Thymus (tissue), 11 donors: Measurements from ENCODE around the gene ARHGAP12. TPM values are rescaled to one million over a fixed set of nuclear protein-coding genes. Genes with fewer than 3 reads are reported as not detected.
"Not testable (repeated sequence)": the region's sequence is repeated elsewhere in the genome, so short reads cannot be mapped to it uniquely, and the experiment has no call there.

Source experiments
- DNase-seq, 9 donors: peaks; one replicate each; pipeline ENCODE4 v3.0.0-alpha.2; 2013; ENCODE audit warnings: low spot score in 9 of 9, low read depth in 6 of 9, missing footprints in 1 of 9
- H3K27ac ChIP-seq, 2 donors: one replicate each; pipeline ENCODE4 v1.5.1; 2013; ENCODE audit warnings: control low read depth in 1 of 2, low read depth in 1 of 2, low read length in 1 of 2, mild to moderate bottlenecking in 1 of 2, moderate library complexity in 1 of 2
- H3K27me3 ChIP-seq, 2 donors: one replicate each; pipeline ENCODE4 v1.5.1; 2013; ENCODE audit warnings: low read length in 1 of 2; ENCODE audit not compliant: control insufficient read depth in 2 of 2, insufficient read depth in 1 of 2
- H3K36me3 ChIP-seq, 2 donors: one replicate each; pipeline ENCODE4 v1.5.1; 2013; ENCODE audit warnings: low read length in 1 of 2, mild to moderate bottlenecking in 1 of 2, moderate library complexity in 1 of 2; ENCODE audit not compliant: control insufficient read depth in 2 of 2, insufficient read depth in 2 of 2
- H3K4me1 ChIP-seq, 2 donors: one replicate each; pipeline ENCODE4 v1.5.1; 2013; ENCODE audit warnings: low read length in 2 of 2; ENCODE audit not compliant: control insufficient read depth in 2 of 2, insufficient read depth in 2 of 2
- H3K4me3 ChIP-seq, 2 donors: one replicate each; pipeline ENCODE4 v1.5.1; 2013; ENCODE audit warnings: low read length in 2 of 2, control low read depth in 1 of 2, mild to moderate bottlenecking in 1 of 2
- H3K9me3 ChIP-seq, 2 donors: one replicate each; pipeline ENCODE4 v1.5.1; 2013; ENCODE audit warnings: low read length in 1 of 2, mild to moderate bottlenecking in 1 of 2; ENCODE audit not compliant: control insufficient read depth in 2 of 2, insufficient read depth in 1 of 2
- WGBS: extraction: QIAGEN DNeasy Blood & Tissue Kit; methylation state at CpG from one replicate; pipeline ENCODE4 v1.1.7; 2013; 5-methylcytosine and 5-hydroxymethylcytosine counted together
- polyA plus RNA-seq: library from polyadenylated mRNA; stranded (reverse); fragments of 200-250 nt; gene quantifications from one replicate; pipeline ENCODE4 v1.2.3, GENCODE V29; 2013
- total RNA-seq: library from RNA; stranded (reverse); fragments of 120-200 nt; gene quantifications from one replicate; pipeline ENCODE4 v1.2.4, GENCODE V29; 2013
- donor health status: healthy.

Gene ARHGAP12
- total and polyA plus RNA-seq, 2 donors = 20.7 to 43.5 TPM

DNA sequence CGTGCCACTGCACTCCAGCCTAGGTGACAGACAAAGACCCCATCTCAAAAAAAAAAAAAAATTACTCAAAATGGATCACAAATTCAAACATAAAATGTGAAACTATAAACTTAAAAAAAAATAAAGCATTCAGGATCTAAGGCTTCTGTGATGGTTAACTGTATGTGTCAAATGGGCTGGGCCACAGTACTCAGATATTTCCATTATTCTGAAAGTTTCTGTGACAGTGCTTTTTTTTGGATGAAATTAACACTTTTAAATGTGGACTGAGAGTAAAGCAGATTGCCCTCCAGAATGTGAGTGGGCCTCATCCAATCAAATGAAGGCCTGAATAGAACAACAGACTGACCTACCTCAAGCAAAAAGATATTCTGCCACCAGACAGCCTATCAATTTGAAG, 26.0 kb downstream of the ARHGAP12 start:
- Histone ChIP-seq H3K36me3 (peaks cover 0 to 10% of the 10 kb centered on the region in 2 donors), H3K27ac (no peak overlapping the region), H3K4me1 (no peaks in the 10 kb centered on the region), H3K27me3 (no peaks in the 10 kb centered on the region), H3K9me3 (no peaks in the 10 kb centered on the region), H3K4me3 (no peak overlapping the region)
- 100% methylated on average over 1 of the region's 1 CpG for WGBS
- no peak for DNase-seq

DNA sequence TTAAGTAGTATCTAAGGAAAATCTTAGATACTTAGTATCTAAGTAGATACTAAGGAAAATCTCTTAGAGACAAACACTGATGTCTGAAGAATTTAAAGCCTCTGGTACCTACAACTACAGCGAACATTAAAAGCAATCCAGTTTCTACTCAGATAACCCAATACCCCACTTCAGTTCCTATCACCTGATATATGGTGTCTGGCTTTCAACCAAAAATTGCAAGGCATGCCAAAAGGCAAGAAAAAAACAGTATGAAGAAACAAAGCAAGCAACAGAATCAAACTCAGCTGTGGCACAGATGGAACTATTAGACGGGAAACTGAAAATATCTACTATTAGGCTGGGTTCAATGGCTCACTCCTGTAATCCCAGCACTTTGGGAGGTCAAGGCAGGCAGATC, 31.1 kb downstream of the ARHGAP12 start:
- WGBS = 96% methylated on average over 2 of the region's 2 CpGs
- peaks cover 0 to 3% of the 10 kb centered on the region in 2 donors for H3K36me3 ChIP-seq
- H3K9me3 ChIP-seq = no peaks in the 10 kb centered on the region
- no peak overlapping the region for H3K4me3 ChIP-seq
- H3K27me3 ChIP-seq = no peaks in the 10 kb centered on the region
- H3K27ac ChIP-seq = no peak overlapping the region
- no peak for DNase-seq
- no peaks in the 10 kb centered on the region for H3K4me1 ChIP-seq

- Histone ChIP-seq H3K4me3 (no peak overlapping the region), H3K27ac (no peak overlapping the region), H3K4me1 (no peaks in the 10 kb centered on the region), H3K27me3 (no peaks in the 10 kb centered on the region), H3K9me3 (no peaks in the 10 kb centered on the region), H3K36me3 (peaks cover 0 to 3% of the 10 kb centered on the region in 2 donors)
- no peak for DNase-seq
- WGBS = 97% methylated on average over 1 of the region's 1 CpG
Observed at GRCh38 chr10:31896968-31897384, 31.7 kb downstream of the ARHGAP12 start.

- 99% methylated on average over 6 of the region's 6 CpGs for whole genome bisulfite sequencing
- H3K27me3 ChIP-seq = not testable (repeated sequence)
Observed at GRCh38 chr10:31895722-31896121, 32.9 kb downstream of the ARHGAP12 start.

GRCh38 chr10:31888442-31888841, 40.2 kb downstream of the ARHGAP12 start:
- Histone ChIP-seq H3K27me3 (no peaks in the 10 kb centered on the region), H3K4me1 (no peaks in the 10 kb centered on the region), H3K27ac (no peak overlapping the region), H3K36me3 (no peaks in the 10 kb centered on the region), H3K4me3 (no peak overlapping the region), H3K9me3 (no peaks in the 10 kb centered on the region)
- no peak for DNase-seq
- WGBS = 91% methylated on average over 1 of the region's 1 CpG

More at GRCh38 chr10:31895722-31896121, 32.9 kb downstream of the ARHGAP12 start:
- H3K27ac ChIP-seq, H3K9me3 ChIP-seq, H3K4me3 ChIP-seq, H3K4me1 ChIP-seq, H3K36me3 ChIP-seq, DNase-seq: not testable (repeated sequence)

GRCh38 chr10:31887850-31888249, 40.8 kb downstream of the ARHGAP12 start:
- no peaks in the 10 kb centered on the region for H3K36me3 ChIP-seq
- H3K4me3 ChIP-seq = no peak overlapping the region
- no peaks in the 10 kb centered on the region for H3K4me1 ChIP-seq
- no peak overlapping the region for H3K27ac ChIP-seq
- WGBS = 98% methylated on average over 7 of the region's 7 CpGs
- no peak for DNase-seq
- H3K27me3 ChIP-seq = no peaks in the 10 kb centered on the region
- no peaks in the 10 kb centered on the region for H3K9me3 ChIP-seq

DNA sequence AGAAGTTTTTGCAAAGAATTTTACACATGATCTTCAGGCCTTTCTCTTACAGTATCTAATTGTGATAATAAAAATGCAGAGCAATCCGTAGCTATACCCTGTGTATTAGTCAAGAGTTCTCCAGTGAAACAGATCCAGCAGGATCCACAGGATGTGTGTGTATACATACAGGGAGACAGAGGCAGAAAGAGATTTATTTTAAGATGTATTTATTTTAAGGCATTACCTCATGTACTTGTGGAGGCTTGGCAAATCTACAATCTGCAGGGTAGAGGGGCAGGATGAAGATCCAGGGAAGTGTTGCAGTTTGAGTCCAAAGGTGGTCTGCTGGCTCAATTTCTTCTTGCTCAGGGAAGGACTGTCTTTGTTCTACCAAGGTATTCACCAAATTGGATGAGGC, 41.7 kb downstream of the ARHGAP12 start:
- 97% methylated on average over 1 of the region's 1 CpG for WGBS
- Histone ChIP-seq H3K4me3 (no peak overlapping the region), H3K27ac (no peak overlapping the region), H3K36me3 (no peaks in the 10 kb centered on the region), H3K27me3 (no peaks in the 10 kb centered on the region), H3K9me3 (no peaks in the 10 kb centered on the region), H3K4me1 (no peaks in the 10 kb centered on the region)
- DNase-seq = no peak

DNA sequence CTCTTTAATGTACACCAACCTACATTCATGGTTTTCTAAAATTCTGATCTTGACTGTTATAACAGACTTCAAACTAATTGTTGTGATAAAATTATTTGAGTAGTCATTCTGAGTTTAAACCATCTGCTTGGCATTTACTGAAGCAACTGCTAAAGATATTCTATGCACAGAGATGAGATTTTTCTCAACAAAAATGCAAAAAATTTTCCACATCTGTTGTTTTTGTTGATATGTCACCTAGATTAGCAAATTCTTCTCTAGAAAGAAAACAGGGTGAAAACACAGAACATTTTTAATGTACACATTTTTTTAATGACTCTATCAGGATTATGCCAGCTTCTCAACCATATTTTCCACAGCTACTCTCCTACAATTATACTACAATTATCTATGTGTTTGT, 42.7 kb downstream of the ARHGAP12 start:
- no peak for DNase-seq
- Histone ChIP-seq H3K4me3 (no peak overlapping the region), H3K36me3 (no peaks in the 10 kb centered on the region), H3K27ac (no peak overlapping the region), H3K9me3 (no peaks in the 10 kb centered on the region), H3K27me3 (no peaks in the 10 kb centered on the region), H3K4me1 (no peaks in the 10 kb centered on the region)

DNA sequence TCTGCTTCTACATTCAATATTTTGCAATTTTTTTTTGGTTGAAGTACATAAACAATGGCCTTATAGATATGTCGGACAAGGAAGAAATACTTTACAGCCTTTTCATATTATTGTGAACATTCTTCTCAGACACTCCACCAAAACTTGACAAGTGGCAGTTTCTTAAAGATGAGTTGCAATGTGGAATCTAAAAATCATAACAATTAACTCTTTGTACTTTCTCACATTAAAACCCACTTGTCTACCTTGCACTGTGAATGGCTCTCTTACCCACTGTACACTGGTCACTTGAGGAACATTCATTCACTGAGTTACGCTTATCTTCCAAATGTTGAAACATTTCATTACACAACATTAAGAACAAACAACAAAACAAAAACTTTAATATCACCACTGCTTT, 44.2 kb downstream of the ARHGAP12 start:
- no peaks in the 10 kb centered on the region for H3K27me3 ChIP-seq
- no peak overlapping the region for H3K4me3 ChIP-seq
- no peak overlapping the region for H3K27ac ChIP-seq
- no peak for DNase-seq
- H3K36me3 ChIP-seq = no peaks in the 10 kb centered on the region
- WGBS = 96% methylated on average over 2 of the region's 2 CpGs
- H3K4me1 ChIP-seq = no peaks in the 10 kb centered on the region
- no peaks in the 10 kb centered on the region for H3K9me3 ChIP-seq

DNA sequence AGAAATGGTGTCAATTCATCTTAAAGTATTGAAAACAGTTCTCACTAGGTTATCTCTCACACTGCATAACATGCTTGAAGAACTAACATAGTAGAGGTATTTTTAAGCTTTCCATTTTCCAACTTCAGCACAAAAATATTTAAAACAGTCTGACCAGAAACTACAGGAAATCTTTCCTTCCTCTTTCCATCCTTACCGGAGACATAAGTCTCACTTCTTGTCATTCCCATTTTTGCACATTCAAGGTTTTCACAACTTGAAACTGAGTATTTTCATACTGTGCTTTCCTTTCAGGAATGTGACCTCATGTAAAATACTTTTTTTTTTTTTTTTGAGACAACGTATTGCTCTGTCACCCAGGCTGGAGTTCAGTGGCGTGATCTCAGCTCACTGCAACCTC, 45.2 kb downstream of the ARHGAP12 start:
- H3K4me1 ChIP-seq = no peaks in the 10 kb centered on the region
- no peaks in the 10 kb centered on the region for H3K36me3 ChIP-seq
- no peaks in the 10 kb centered on the region for H3K9me3 ChIP-seq
- no peak overlapping the region for H3K27ac ChIP-seq
- no peak for DNase-seq
- no peaks in the 10 kb centered on the region for H3K27me3 ChIP-seq
- H3K4me3 ChIP-seq = no peak overlapping the region
- WGBS = 65% methylated on average over 3 of the region's 3 CpGs
